ENCODE measurements around the gene FCER1G.
"Not testable (repeated sequence)": the region's sequence is repeated elsewhere in the genome, so short reads cannot be mapped to it uniquely, and the experiment has no call there.

FCER1G gene

DNA sequence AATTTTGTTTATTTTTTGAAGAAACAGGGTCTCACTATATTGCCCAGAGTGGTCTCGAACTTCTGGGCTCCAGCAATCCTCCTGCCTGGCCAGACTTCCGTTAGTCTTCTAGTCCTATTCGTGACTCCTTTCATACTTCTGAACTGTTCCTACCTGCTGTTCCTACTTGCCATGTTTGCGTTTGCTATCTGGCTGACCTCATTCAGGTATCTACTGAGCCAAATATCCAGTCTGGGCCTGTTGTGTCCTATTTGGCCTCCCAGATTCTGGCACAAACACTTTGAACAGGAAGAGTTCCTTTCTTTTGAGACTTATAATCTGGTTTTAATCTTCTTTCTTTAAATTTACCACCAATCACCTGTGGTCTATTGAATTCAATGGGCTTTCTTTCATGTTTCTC, 29.8 kb downstream of the FCER1G start:
- no peak overlapping the region for H3K27ac ChIP-seq (ENCODE audit: low read length)
- no peak overlapping the region for H3K9ac ChIP-seq (ENCODE audit: low read length)
- no peaks in the 10 kb centered on the region for H3K4me1 ChIP-seq (ENCODE audit: control insufficient read depth, low read depth, low read length)
- no peaks in the 10 kb centered on the region for H3K9me3 ChIP-seq (ENCODE audit: control insufficient read depth, low read depth, low read length)
- no peak overlapping the region for H3K4me3 ChIP-seq (ENCODE audit: low read length)
- H3K27me3 ChIP-seq (ENCODE audit: control insufficient read depth, insufficient read depth, low read length): no peaks in the 10 kb centered on the region
- H3K36me3 ChIP-seq (ENCODE audit: control insufficient read depth, low read depth, low read length): no peaks in the 10 kb centered on the region

DNA sequence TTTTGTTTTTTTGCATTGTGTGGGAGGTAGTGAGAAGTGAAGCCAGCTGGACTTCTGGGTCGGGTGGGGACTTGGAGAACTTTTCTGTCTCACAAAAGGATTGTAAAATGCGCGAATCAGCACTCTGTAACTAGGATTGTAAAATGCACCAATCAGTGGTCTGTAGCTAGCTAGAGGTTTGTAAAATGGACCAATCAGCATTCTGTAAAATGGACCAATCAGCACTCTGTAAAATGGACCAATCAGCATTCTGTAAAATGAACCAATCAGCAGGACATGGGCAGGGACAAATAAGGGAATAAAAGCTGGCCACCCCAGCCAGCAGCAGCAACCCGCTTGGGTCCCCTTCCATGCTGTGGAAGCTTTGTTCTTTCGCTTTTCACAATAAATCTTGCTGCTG, 35.0 kb downstream of the FCER1G start:
- not testable (repeated sequence) for H3K9ac ChIP-seq (ENCODE audit: low read length); H3K36me3 ChIP-seq (ENCODE audit: control insufficient read depth, low read depth, low read length); H3K27me3 ChIP-seq (ENCODE audit: control insufficient read depth, insufficient read depth, low read length); H3K4me3 ChIP-seq (ENCODE audit: low read length); H3K4me1 ChIP-seq (ENCODE audit: control insufficient read depth, low read depth, low read length); H3K27ac ChIP-seq (ENCODE audit: low read length); H3K9me3 ChIP-seq (ENCODE audit: control insufficient read depth, low read depth, low read length)

DNA sequence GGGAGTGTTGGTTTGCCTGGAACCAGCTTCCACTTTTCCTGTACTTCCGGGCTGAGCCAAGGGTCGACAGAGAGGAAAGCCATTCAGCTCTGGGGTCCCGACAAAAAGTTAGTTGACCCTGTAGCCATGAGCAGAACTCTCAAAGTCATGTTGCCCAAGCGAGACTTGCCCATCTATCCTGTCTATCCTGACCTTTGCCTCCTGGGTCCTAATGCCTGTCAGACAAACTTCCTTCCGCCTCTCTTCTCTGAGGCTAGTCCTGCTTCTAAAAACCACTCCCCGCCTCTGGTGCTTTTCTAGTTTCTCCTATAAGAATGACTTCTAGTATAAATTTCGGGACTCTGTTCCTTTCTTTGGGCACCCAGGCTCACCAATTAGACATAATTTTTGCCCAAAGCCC, 35.7 kb downstream of the FCER1G start:
- no peaks in the 10 kb centered on the region for H3K9me3 ChIP-seq (ENCODE audit: control insufficient read depth, low read depth, low read length)
- no peak overlapping the region for H3K27ac ChIP-seq (ENCODE audit: low read length)
- H3K27me3 ChIP-seq (ENCODE audit: control insufficient read depth, insufficient read depth, low read length): no peaks in the 10 kb centered on the region
- no peak overlapping the region for H3K4me3 ChIP-seq (ENCODE audit: low read length)
- H3K4me1 ChIP-seq (ENCODE audit: control insufficient read depth, low read depth, low read length): no peaks in the 10 kb centered on the region
- no peak overlapping the region for H3K9ac ChIP-seq (ENCODE audit: low read length)
- H3K36me3 ChIP-seq (ENCODE audit: control insufficient read depth, low read depth, low read length): no peaks in the 10 kb centered on the region

DNA sequence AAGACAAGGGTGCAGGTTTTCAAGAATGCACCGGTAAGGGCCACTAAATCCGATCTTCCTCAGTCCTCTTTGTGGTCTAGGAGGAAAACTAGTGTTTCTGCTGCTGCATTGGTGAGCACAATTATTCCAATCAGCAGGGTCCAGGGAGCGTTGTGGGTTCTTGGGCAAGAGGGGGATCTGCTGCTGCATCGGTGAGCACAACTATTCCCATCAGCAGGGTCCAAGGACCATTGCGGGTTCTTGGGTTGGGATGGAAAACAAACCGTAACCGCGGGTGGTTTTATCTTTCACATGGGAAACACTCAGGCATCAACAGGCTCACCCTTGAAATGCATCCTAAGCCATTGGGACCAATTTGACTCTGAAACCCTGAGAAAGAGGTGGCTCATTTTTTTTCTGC, 36.5 kb downstream of the FCER1G start:
- Histone ChIP-seq H3K4me3 (ENCODE audit: low read length) (no peak overlapping the region), H3K36me3 (ENCODE audit: control insufficient read depth, low read depth, low read length) (no peaks in the 10 kb centered on the region), H3K9ac (ENCODE audit: low read length) (no peak overlapping the region), H3K27ac (ENCODE audit: low read length) (no peak overlapping the region), H3K27me3 (ENCODE audit: control insufficient read depth, insufficient read depth, low read length) (no peaks in the 10 kb centered on the region), H3K4me1 (ENCODE audit: control insufficient read depth, low read depth, low read length) (no peaks in the 10 kb centered on the region), H3K9me3 (ENCODE audit: control insufficient read depth, low read depth, low read length) (no peaks in the 10 kb centered on the region)

DNA sequence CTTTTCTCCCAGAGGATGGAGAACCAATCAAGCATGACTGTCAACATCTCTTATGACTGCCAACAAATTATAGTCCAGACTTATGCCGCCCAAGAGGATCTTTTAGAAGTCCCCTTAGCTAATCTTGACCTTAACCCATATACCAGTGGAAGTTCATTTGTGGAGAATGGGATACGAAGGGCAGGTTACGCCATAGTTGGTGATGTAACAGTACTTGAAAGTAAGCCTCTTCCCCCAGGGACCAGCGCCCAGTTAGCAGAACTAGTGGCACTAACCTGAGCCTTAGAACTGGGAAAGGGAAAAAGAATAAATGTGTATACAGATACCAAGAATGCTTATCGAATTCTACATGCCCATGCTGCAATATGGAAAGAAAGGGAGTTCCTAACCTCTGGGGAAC, 40.2 kb downstream of the FCER1G start:
- H3K4me3 ChIP-seq (ENCODE audit: low read length); H3K9me3 ChIP-seq (ENCODE audit: control insufficient read depth, low read depth, low read length); H3K27ac ChIP-seq (ENCODE audit: low read length); H3K9ac ChIP-seq (ENCODE audit: low read length); H3K36me3 ChIP-seq (ENCODE audit: control insufficient read depth, low read depth, low read length); H3K4me1 ChIP-seq (ENCODE audit: control insufficient read depth, low read depth, low read length): not testable (repeated sequence)
- peaks cover 28% of the 10 kb centered on the region for H3K27me3 ChIP-seq (ENCODE audit: control insufficient read depth, insufficient read depth, low read length)

DNA sequence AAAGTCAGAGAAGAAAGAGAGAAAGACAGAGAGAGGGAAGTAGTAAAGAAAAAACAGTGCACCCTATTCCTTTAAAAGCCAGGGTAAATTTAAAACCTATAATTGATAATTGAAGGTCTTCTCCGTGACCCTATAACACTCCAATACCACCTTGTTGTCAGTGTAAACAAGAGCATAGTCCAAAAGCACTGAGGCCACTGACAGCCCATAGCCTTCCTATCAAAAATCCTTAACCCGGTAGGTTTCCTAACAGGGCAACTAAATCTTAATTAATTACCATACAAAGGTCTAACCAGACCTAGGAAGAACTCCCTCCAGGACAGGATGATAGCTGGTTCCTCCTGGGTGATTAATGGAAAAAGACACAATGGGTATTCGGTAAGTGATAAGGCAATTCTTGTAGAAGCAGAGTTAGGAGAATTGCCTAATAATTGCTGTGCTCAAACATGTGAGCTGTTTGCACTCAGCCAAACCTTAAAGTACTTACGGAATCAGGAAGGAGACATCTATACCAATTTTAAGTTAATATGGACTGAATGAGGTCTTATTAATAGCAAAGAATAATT, 40.9 kb downstream of the FCER1G start:
- H3K4me1 ChIP-seq (ENCODE audit: control insufficient read depth, low read depth, low read length); H3K9me3 ChIP-seq (ENCODE audit: control insufficient read depth, low read depth, low read length); H3K4me3 ChIP-seq (ENCODE audit: low read length); H3K36me3 ChIP-seq (ENCODE audit: control insufficient read depth, low read depth, low read length); H3K9ac ChIP-seq (ENCODE audit: low read length); H3K27ac ChIP-seq (ENCODE audit: low read length): not testable (repeated sequence)
- H3K27me3 ChIP-seq (ENCODE audit: control insufficient read depth, insufficient read depth, low read length): peaks cover 35% of the 10 kb centered on the region

GRCh38 chr1:161257109-161257508, 42.0 kb downstream of the FCER1G start:
- not testable (repeated sequence) for H3K27ac ChIP-seq (ENCODE audit: low read length); H3K4me1 ChIP-seq (ENCODE audit: control insufficient read depth, low read depth, low read length); H3K4me3 ChIP-seq (ENCODE audit: low read length); H3K9ac ChIP-seq (ENCODE audit: low read length); H3K9me3 ChIP-seq (ENCODE audit: control insufficient read depth, low read depth, low read length); H3K36me3 ChIP-seq (ENCODE audit: control insufficient read depth, low read depth, low read length)
- H3K27me3 ChIP-seq (ENCODE audit: control insufficient read depth, insufficient read depth, low read length): peaks cover 45% of the 10 kb centered on the region

DNA sequence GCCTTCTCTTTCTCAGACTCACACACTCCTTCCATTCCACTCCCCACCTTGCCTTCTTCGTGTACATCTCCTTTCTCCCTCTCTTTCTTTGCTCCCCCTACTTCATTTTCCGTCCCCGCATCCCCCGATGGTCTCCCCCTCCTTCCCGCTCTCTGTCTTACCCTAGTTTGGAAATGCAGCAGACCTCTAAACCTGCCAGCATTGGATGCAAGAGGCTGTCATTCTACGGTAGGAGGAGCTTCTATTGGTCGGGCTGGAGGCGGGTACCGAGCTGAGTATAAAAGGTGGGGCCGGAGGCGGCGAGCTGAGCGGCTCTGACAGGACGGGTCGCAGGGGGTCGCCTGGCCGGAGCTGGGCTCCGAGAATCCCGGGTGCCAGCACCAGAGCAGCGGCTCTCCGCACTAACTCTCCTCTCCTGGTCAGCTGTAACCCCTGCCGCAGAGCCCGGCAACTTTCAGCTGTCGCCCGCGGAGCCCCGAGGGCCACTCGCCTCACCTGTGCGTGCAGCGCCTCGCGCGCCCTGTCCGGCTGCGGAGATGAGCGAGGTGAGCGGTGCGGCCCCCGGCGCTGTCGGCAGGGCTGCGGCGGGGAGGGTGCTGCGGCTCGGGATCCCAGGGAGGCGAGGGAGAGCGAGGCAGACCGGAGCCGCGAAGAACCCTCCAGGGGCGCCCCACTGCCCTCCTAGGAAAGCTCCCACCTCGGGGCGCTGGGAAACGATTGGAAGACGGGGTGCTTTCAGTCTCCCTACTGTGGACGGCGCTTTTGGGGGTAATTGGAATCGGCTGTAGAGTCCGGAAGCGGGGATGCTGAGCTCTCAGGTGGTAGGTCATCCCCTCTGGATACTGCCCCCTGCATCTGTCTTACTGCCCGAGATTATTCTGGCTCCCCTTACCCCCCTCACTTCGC, 43.6 kb downstream of the FCER1G start, which contains the start of gene PCP4L1:
TSS of gene PCP4L1 (plus strand) at position 307 of the 906 bp plus-strand sequence. CDS start at position 537, 230 bp downstream.
- Histone ChIP-seq H3K36me3 (ENCODE audit: control insufficient read depth, low read depth, low read length) (no peaks in the 10 kb centered on the region), H3K9ac (ENCODE audit: low read length) (no peak within 1 kb of the TSS), H3K27me3 (ENCODE audit: control insufficient read depth, insufficient read depth, low read length) (peaks cover 50% of the 10 kb centered on the region), H3K4me1 (ENCODE audit: control insufficient read depth, low read depth, low read length) (peaks cover 4% of the 10 kb centered on the region), H3K27ac (ENCODE audit: low read length) (no peak within 1 kb of the TSS), H3K4me3 (ENCODE audit: low read length) (peak within 1 kb of the TSS; percentile 65), H3K9me3 (ENCODE audit: control insufficient read depth, low read depth, low read length) (peaks cover 3% of the 10 kb centered on the region)

DNA sequence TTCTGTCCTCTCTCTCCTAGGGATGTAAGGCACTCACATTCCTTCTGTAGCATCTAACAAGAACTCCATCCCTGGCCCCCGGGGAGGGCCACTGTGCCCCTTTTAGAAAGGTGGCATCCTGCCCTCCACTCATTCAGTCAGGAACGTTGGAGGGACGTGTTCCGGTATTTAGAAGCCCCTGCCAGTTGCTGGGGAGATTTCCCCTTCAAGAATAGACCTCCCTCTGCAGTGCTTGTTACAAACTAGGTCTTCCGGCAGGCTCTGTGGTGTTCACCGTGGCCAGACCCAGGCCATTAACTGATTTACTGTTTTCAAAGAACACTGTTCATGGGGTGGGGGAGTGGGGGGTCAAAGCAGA, 44.2 kb downstream of the FCER1G start:
- no peaks in the 10 kb centered on the region for H3K36me3 ChIP-seq (ENCODE audit: control insufficient read depth, low read depth, low read length)
- peaks cover 50% of the 10 kb centered on the region for H3K27me3 ChIP-seq (ENCODE audit: control insufficient read depth, insufficient read depth, low read length)
- peaks cover 4% of the 10 kb centered on the region for H3K4me1 ChIP-seq (ENCODE audit: control insufficient read depth, low read depth, low read length)
- peaks cover 3% of the 10 kb centered on the region for H3K9me3 ChIP-seq (ENCODE audit: control insufficient read depth, low read depth, low read length)
- H3K4me3 ChIP-seq (ENCODE audit: low read length): peak overlapping the region; percentile 65
- no peak overlapping the region for H3K27ac ChIP-seq (ENCODE audit: low read length)
- H3K9ac ChIP-seq (ENCODE audit: low read length): no peak overlapping the region

DNA sequence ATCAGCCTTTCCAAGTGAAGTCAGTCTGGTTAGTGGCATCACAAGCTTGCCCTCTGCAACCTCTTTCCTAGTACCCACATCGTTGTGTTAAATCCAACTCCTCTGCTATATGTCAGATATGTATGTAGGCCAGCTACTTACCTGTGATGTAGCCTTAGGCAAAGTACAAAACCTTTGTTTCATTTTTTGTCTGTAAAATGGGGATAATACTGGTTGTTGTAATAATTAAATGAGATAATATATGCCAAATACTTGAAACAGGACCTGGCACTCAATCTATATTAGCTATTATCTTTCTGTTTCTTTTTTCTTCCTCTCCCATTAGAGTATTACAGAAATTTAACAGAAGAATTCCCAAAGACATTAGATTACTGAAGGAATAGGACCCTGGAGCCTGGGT, 44.7 kb downstream of the FCER1G start:
- H3K9ac ChIP-seq (ENCODE audit: low read length): no peak overlapping the region
- H3K27ac ChIP-seq (ENCODE audit: low read length): no peak overlapping the region
- peaks cover 4% of the 10 kb centered on the region for H3K4me1 ChIP-seq (ENCODE audit: control insufficient read depth, low read depth, low read length)
- H3K9me3 ChIP-seq (ENCODE audit: control insufficient read depth, low read depth, low read length): peaks cover 3% of the 10 kb centered on the region
- no peaks in the 10 kb centered on the region for H3K36me3 ChIP-seq (ENCODE audit: control insufficient read depth, low read depth, low read length)
- peak overlapping the region; percentile 65 for H3K4me3 ChIP-seq (ENCODE audit: low read length)
- H3K27me3 ChIP-seq (ENCODE audit: control insufficient read depth, insufficient read depth, low read length): peaks cover 50% of the 10 kb centered on the region

GRCh38 chr1:161260376-161261260, 45.5 kb downstream of the FCER1G start:
- peaks cover 4% of the 10 kb centered on the region for H3K4me1 ChIP-seq (ENCODE audit: control insufficient read depth, low read depth, low read length)
- no peaks in the 10 kb centered on the region for H3K36me3 ChIP-seq (ENCODE audit: control insufficient read depth, low read depth, low read length)
- H3K27ac ChIP-seq (ENCODE audit: low read length): no peak overlapping the region
- no peak overlapping the region for H3K4me3 ChIP-seq (ENCODE audit: low read length)
- H3K27me3 ChIP-seq (ENCODE audit: control insufficient read depth, insufficient read depth, low read length): peaks cover 50% of the 10 kb centered on the region
- peaks cover 3% of the 10 kb centered on the region for H3K9me3 ChIP-seq (ENCODE audit: control insufficient read depth, low read depth, low read length)
- H3K9ac ChIP-seq (ENCODE audit: low read length): no peak overlapping the region

Data from iPS-18a (cell line).